ENCODE measurements around the gene NINJ1. TPM values are rescaled to one million over a fixed set of nuclear protein-coding genes. Genes with fewer than 3 reads are reported as not detected.

The NINJ1 gene
- total and polyA plus RNA-seq, 2 of the 8 experiments (the other 6 are each of a cell fraction or from before 2014, with no cell fraction given) = 28.2 to 65.6 TPM

GRCh38 chr9:93131599-93132286, 2.3 kb downstream of the NINJ1 start:
- Histone ChIP-seq H2AK5ac (ENCODE audit: low read depth, low read length) (peak overlapping the region; percentile 17; the same call in 1 of the 2 replicates), H3K9me3 (ENCODE audit: insufficient read depth in 2 of 2, low read depth in 1 of 2, low read length in 1 of 2) (no peaks in the 10 kb centered on the region), H3K27me3 (replicated peaks in 1 of 4; ENCODE audit: control insufficient read depth in 3 of 4, extremely low read depth in 1 of 4, insufficient read depth in 3 of 4, low read length in 3 of 4) (peaks cover 0 to 13% (median 10%) of the 10 kb centered on the region in 4 experiments; a peak in 5 of 7 replicates), H3K4me1 (replicated peaks in 1 of 4; ENCODE audit: control insufficient read depth in 3 of 4, insufficient read depth in 4 of 4, low read length in 3 of 4) (peaks cover 0 to 37% (median 26%) of the 10 kb centered on the region in 4 experiments; a peak in 6 of 7 replicates), H2BK20ac (ENCODE audit: low read length) (no peak overlapping the region), H4K91ac (replicated peaks; ENCODE audit: insufficient read length, low read length) (no peak overlapping the region), H4K8ac (ENCODE audit: extremely low read depth, insufficient read depth, low read length) (peak overlapping the region; percentile 5; the same call in 1 of the 2 replicates), H3K36me3 (ENCODE audit: control insufficient read depth in 2 of 4, insufficient read depth in 4 of 4, low read length in 3 of 4) (no peaks in the 10 kb centered on the region), H3K56ac (replicated peaks; ENCODE audit: insufficient read length, low read depth, low read length) (no peak overlapping the region), H2BK15ac (ENCODE audit: low read length) (peak overlapping the region; percentile 84), H4K5ac (ENCODE audit: insufficient read length, low read depth, low read length) (no peak overlapping the region), H4K20me1 (replicated peaks in 1 of 2; ENCODE audit: control insufficient read depth in 1 of 2, insufficient read depth in 2 of 2, low read length in 2 of 2) (peaks cover 0 to 12% of the 10 kb centered on the region in 2 experiments), H3K23me2 (ENCODE audit: low read depth, low read length) (peaks cover 16% of the 10 kb centered on the region; the same call in 1 of the 2 replicates), H2AFZ (ENCODE audit: low read length) (no peak overlapping the region), H3K79me2 (ENCODE audit: control insufficient read depth in 1 of 2, insufficient read depth in 2 of 2, low read length in 2 of 2) (peaks cover 0 to 11% of the 10 kb centered on the region in 2 experiments; a peak in 1 of 4 replicates), H2BK120ac (replicated peaks; ENCODE audit: low read depth, low read length) (no peak overlapping the region), H3K4me3 (ENCODE audit: extremely low read depth in 1 of 4, insufficient read depth in 2 of 4, low read depth in 3 of 4, low read length in 4 of 4) (no peak overlapping the region), H3K27ac (ENCODE audit: low read depth, low read length) (no peak overlapping the region), H3K4ac (replicated peaks; ENCODE audit: insufficient read length, low read depth, low read length) (peak overlapping the region; percentile 44), H3K9ac (replicated peaks in 1 of 4; ENCODE audit: extremely low read depth in 1 of 4, low read depth in 3 of 4, low read length in 3 of 4) (no peak overlapping the region), H2BK12ac (ENCODE audit: low read depth, low read length) (peak overlapping the region; percentile 77; the same call in 1 of the 2 replicates), H3K79me1 (ENCODE audit: low read depth, low read length) (peaks cover 12% of the 10 kb centered on the region; the same call in 1 of the 2 replicates), H3K14ac (ENCODE audit: insufficient read length) (no peak overlapping the region), H3K18ac (ENCODE audit: extremely low read depth, low read length) (peak overlapping the region; percentile 51; the same call in 1 of the 2 replicates), H2BK5ac (ENCODE audit: low read depth, low read length) (0 out of 2 replicates have a peak overlapping the region, but pooled peaks have one; percentile 75), H3K23ac (ENCODE audit: insufficient read length) (no peak overlapping the region), H3K4me2 (ENCODE audit: insufficient read depth in 1 of 2, low read depth in 2 of 2, low read length in 2 of 2) (no peak overlapping the region; a peak in 1 of 4 replicates)
- no peak for FAIRE-seq
- ChIA-PET POLR2A (ENCODE audit: partially characterized antibody) (interaction anchor here (1.4 to 1.5 kb wide), 2 partner anchors 12 to 15 kb away, joined by 3 to 4 read pairs; no protein-coding TSS in a partner anchor), CTCF (ENCODE audit: partially characterized antibody) (interaction anchor here (0.7 to 3.5 kb wide), 3 partner anchors 15 to 22 kb away, joined by 3 to 17 read pairs (median 4); no protein-coding TSS in a partner anchor)
- WGBS, 2 experiments (ENCODE audit: extremely low coverage in 1 of 2, insufficient coverage in 1 of 2, insufficient read length in 1 of 2, insufficient replicate concordance in 2 of 2, low coverage in 1 of 2, low lambda C conversion rate in 2 of 2, missing lambda C conversion rate in 1 of 2) = 85% methylated on average over 13 of the region's 13 CpGs; no CpG with 5 or more reads in 1 of the 2 experiments
- DNase-seq (ENCODE audit: low read depth in 1 of 2, low spot score in 2 of 2) = no peak
- TF ChIP-seq CBX8 (IDR thresholded peaks at IDR 0.05; ENCODE audit: borderline replicate concordance, low read depth, low read length) (no peak), CTBP2 (IDR thresholded peaks at IDR 0.05; ENCODE audit: borderline replicate concordance, insufficient read depth, insufficient read length, low read length) (no peak), EP300 (IDR thresholded peaks at IDR 0.05; ENCODE audit: borderline replicate concordance in 1 of 2, low read depth in 2 of 2, low read length in 2 of 2) (no peak), CEBPB (IDR thresholded peaks at IDR 0.05; ENCODE audit: low read depth, low read length) (no peak), HDAC2 (IDR thresholded peaks at IDR 0.05; ENCODE audit: borderline replicate concordance in 1 of 2, low read depth in 2 of 2, low read length in 2 of 2) (no peak), JUND (IDR thresholded peaks at IDR 0.05; ENCODE audit: low read length) (no peak), KDM5A (IDR thresholded peaks at IDR 0.05; ENCODE audit: low read length) (no peak), GTF2F1 (IDR thresholded peaks at IDR 0.05; ENCODE audit: borderline replicate concordance, low read depth, low read length) (no peak)

Data from H1 (cell line).